A673 (cell line): ENCODE measurements around the gene CTSA. TPM values are rescaled to one million over a fixed set of nuclear protein-coding genes. Genes with fewer than 3 reads are reported as not detected.

Experiments used
- BruUV-seq: library from RNA; stranded (reverse); fragments of 400-500 nt; replicated peaks from 2 replicates; lab custom pipeline; 2021; lab: Mats Ljungman, UMichigan
- CTCF ChIA-PET: fragments of 300-600 bp; sonication (Branson Sonifier 250); formaldehyde crosslinking; loops from one replicate; lab custom pipeline; 2022; ENCODE audit warnings: antibody characterized with exemption; lab: Charles Lee
- POLR2A ChIA-PET: fragments of 300-600 bp; sonication (Branson Sonifier 250); formaldehyde crosslinking; loops from one replicate; lab custom pipeline; 2022; ENCODE audit warnings: antibody characterized with exemption; ENCODE audit not compliant: low non-redundant PET; lab: Charles Lee
- DNase-seq: peaks from one replicate; pipeline ENCODE4 v3.0.0-alpha.2; 2015; ENCODE audit warnings: low spot score
- H3K27ac ChIP-seq: fragments of 200-600 bp; sonication (generic); 2 replicates; pipeline ENCODE4 v1.5.1; 2016; ENCODE audit warnings: mixed run types, low read depth, mild to moderate bottlenecking, mixed read lengths, antibody characterized with exemption, low read length; ENCODE audit not compliant: poor library complexity, severe bottlenecking
- H3K27me3 ChIP-seq: fragments of 200-600 bp; sonication (generic); replicated peaks from 2 replicates; pipeline ENCODE4 v1.6.1; 2017; ENCODE audit warnings: mixed run types, low read depth, mild to moderate bottlenecking, mixed read lengths, antibody characterized with exemption, low read length; ENCODE audit not compliant: insufficient read depth, poor library complexity
- H3K36me3 ChIP-seq: fragments of 200-600 bp; sonication (generic); 2 replicates; pipeline ENCODE4 v1.6.1; 2016; ENCODE audit warnings: mixed run types, mild to moderate bottlenecking, mixed read lengths, antibody characterized with exemption, low read length; ENCODE audit not compliant: insufficient read depth, poor library complexity, severe bottlenecking
- H3K4me1 ChIP-seq: fragments of 200-600 bp; sonication (generic); 2 replicates; pipeline ENCODE4 v1.6.1; 2017; ENCODE audit warnings: mixed run types, mild to moderate bottlenecking, mixed read lengths, antibody characterized with exemption, low read length; ENCODE audit not compliant: insufficient read depth, poor library complexity, severe bottlenecking
- H3K4me3 ChIP-seq: fragments of 200-600 bp; sonication (generic); 2 replicates; pipeline ENCODE4 v1.5.1; 2016; ENCODE audit warnings: low read depth, mixed run types, mild to moderate bottlenecking, mixed read lengths, low read length; ENCODE audit not compliant: poor library complexity, severe bottlenecking
- H3K9me3 ChIP-seq: fragments of 200-600 bp; sonication (generic); 2 replicates; pipeline ENCODE4 v1.6.1; 2016; ENCODE audit warnings: mixed run types, low read depth, mild to moderate bottlenecking, mixed read lengths, antibody characterized with exemption, low read length; ENCODE audit not compliant: poor library complexity, severe bottlenecking
- EZH2 ChIP-seq: fragments of 200-600 bp; sonication (generic); IDR thresholded peaks from 2 replicates; pipeline ENCODE4 v1.6.1; 2017; ENCODE audit warnings: borderline replicate concordance, low read depth, mild to moderate bottlenecking, mixed read lengths, antibody characterized with exemption, low read length; ENCODE audit not compliant: poor library complexity, severe bottlenecking
- intact Hi-C: fragments of 100-400 bp; cut with micrococcal nuclease; formaldehyde crosslinking; loops from one replicate; pipeline ENCODE4 v1.10.0; 2022; ENCODE audit not compliant: unreplicated experiment
- total RNA-seq: library from RNA; stranded (reverse); gene quantifications from 2 replicates; pipeline ENCODE4 v1.2.3, GENCODE V29; 2021
- TF ChIP-seq, protein P1 (sequence below): fragments of 300-800, 200-600 bp; sonication (generic); conservative IDR thresholded peaks from 2 replicates; pipeline ENCODE4 v1.5.1; 2017; ENCODE audit warnings: low read depth, mild to moderate bottlenecking, antibody characterized with exemption, low read length, moderate library complexity, mixed read lengths

Gene CTSA
- total RNA-seq, 1 experiment from 2014 or later: 83.5 TPM

DNA sequence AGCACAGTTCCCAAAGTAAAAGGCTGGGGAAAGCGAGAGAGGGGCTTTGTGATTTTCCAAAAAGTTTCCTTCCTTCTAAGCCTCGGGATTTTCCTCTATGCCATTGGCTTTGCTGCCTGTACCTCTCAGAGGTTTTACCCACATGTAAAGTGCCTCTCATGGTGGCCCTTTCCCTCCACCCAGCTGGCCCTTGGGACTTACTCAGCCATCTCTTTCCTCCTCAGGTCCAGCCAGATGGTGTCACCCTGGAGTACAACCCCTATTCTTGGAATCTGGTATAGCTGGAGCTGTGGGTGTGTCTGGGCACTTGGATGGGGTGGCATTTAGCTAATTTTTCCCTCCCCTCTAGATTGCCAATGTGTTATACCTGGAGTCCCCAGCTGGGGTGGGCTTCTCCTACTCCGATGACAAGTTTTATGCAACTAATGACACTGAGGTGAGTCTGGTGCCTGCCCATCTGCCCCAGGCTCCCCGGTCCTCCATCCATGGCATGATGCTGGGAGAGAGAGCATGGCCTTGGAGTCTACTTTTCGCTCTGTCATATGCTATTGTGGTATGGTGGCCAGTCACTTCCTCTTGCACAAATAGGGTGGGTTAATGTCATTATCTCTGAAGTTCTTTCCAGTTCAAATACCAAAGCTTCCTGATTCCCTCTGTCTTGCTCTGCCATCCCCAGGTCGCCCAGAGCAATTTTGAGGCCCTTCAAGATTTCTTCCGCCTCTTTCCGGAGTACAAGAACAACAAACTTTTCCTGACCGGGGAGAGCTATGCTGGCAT, 1.1 kb downstream of the CTSA start:
- peak overlapping the region; percentile 71 for H3K4me3 ChIP-seq
- ChIA-PET POLR2A (no interaction called here), CTCF (interaction anchor here (0.5 kb wide), 1 partner anchor 131 kb away, joined by 3 read pairs; no protein-coding TSS in a partner anchor)
- no peaks in the 10 kb centered on the region for H3K9me3 ChIP-seq
- intact Hi-C loops: loop anchor here (10.0 kb wide), 1 partner anchor 73 kb away; no protein-coding TSS in a partner anchor
- BruUV-seq: no TSS peak
- peak; percentile 34 for DNase-seq
- H3K27me3 ChIP-seq: no peaks in the 10 kb centered on the region
- peaks cover 7% of the 10 kb centered on the region for H3K36me3 ChIP-seq
- TF ChIP-seq, protein P1, sequence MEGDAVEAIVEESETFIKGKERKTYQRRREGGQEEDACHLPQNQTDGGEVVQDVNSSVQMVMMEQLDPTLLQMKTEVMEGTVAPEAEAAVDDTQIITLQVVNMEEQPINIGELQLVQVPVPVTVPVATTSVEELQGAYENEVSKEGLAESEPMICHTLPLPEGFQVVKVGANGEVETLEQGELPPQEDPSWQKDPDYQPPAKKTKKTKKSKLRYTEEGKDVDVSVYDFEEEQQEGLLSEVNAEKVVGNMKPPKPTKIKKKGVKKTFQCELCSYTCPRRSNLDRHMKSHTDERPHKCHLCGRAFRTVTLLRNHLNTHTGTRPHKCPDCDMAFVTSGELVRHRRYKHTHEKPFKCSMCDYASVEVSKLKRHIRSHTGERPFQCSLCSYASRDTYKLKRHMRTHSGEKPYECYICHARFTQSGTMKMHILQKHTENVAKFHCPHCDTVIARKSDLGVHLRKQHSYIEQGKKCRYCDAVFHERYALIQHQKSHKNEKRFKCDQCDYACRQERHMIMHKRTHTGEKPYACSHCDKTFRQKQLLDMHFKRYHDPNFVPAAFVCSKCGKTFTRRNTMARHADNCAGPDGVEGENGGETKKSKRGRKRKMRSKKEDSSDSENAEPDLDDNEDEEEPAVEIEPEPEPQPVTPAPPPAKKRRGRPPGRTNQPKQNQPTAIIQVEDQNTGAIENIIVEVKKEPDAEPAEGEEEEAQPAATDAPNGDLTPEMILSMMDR: no peak
- no peak for TF ChIP-seq EZH2
- H3K4me1 ChIP-seq: peaks cover 8% of the 10 kb centered on the region
- H3K27ac ChIP-seq: peak overlapping the region; percentile 69

DNA sequence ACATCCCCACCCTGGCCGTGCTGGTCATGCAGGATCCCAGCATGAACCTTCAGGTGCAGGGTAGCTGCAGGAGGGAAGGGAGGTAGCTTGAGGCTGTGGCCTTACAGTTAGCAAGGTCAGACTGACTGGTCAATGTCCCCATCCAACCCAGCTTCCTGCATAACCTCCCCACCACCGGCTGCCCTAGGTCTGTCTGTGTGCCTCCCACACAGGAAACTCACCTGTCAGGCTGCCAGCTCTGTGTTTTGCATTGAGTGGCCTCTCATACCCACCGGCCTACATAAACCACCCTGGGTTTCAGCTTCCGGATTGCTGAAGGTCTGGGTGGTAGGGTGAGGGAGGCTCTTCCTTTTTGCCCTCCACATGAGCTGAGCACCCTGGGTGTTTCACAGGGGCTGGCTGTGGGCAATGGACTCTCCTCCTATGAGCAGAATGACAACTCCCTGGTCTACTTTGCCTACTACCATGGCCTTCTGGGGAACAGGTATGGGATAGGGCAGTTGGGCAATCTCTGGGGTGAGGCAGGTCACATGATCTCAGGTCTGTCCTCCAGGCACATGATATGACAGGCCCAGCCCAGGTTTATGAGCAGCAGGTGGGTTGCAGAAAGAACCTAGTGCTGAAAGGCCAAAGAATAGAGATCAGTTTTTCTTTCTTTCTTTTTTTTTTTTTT, 1.8 kb downstream of the CTSA start:
- Histone ChIP-seq H3K27ac (no peak overlapping the region), H3K4me3 (no peak overlapping the region), H3K4me1 (peaks cover 8% of the 10 kb centered on the region), H3K27me3 (no peaks in the 10 kb centered on the region), H3K36me3 (peaks cover 14% of the 10 kb centered on the region), H3K9me3 (no peaks in the 10 kb centered on the region)
- ChIA-PET POLR2A (no interaction called here), CTCF (no interaction called here)
- no peak for DNase-seq
- TSS peak; percentile 32 for BruUV-seq
- no peak for TF ChIP-seq EZH2
- TF ChIP-seq, protein P1: no peak
- intact Hi-C loops: loop anchor here (10.0 kb wide), 1 partner anchor 72 kb away; no protein-coding TSS in a partner anchor

DNA sequence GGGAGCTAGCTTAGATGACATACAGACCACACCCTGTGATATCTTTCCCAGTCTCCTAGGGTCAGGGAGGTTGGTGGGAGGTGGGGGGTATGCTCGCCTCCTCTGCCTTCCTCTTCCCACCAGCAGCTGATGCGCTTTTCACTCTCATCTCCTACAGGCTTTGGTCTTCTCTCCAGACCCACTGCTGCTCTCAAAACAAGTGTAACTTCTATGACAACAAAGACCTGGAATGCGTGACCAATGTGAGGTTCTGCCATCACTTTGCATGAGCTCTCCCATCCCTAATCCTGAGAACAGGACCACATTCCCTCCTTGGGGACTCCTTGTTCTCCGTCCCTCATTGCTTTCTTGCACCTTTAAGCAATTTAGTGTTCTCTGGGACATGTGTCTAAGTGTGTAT, 2.7 kb downstream of the CTSA start:
- intact Hi-C loops: loop anchor here (10.0 kb wide), 1 partner anchor 71 kb away; no protein-coding TSS in a partner anchor
- CTCF ChIA-PET: no interaction called here

More for the DNA sequence above, 2.7 kb downstream of the CTSA start:
- Histone ChIP-seq H3K9me3 (no peaks in the 10 kb centered on the region), H3K4me1 (peaks cover 8% of the 10 kb centered on the region), H3K36me3 (peaks cover 21% of the 10 kb centered on the region), H3K4me3 (no peak overlapping the region), H3K27me3 (no peaks in the 10 kb centered on the region), H3K27ac (no peak overlapping the region)
- TF ChIP-seq, protein P1: no peak
- no peak for TF ChIP-seq EZH2
- POLR2A ChIA-PET: no interaction called here
- peak; percentile 36 for DNase-seq
- BruUV-seq: no TSS peak
